Ishikawa (cell line): Measurements from ENCODE around the gene RTEL1.

Experiments used
- EGR1 ChIP-seq: IDR thresholded peaks from 2 replicates; pipeline ENCODE4 v1.6.1; 2012
- EP300 ChIP-seq: IDR thresholded peaks from 2 replicates; pipeline ENCODE4 v1.6.1; 2012; ENCODE audit warnings: borderline replicate concordance
- RAD21 ChIP-seq: IDR thresholded peaks from 2 replicates; pipeline ENCODE4 v1.6.1; 2012; ENCODE audit warnings: low read depth
- REST ChIP-seq: IDR thresholded peaks from 2 replicates; pipeline ENCODE4 v1.6.1; 2012; ENCODE audit warnings: low read depth, mild to moderate bottlenecking
- TEAD4 ChIP-seq: IDR thresholded peaks from 2 replicates; pipeline ENCODE4 v1.6.1; 2012

DNA sequence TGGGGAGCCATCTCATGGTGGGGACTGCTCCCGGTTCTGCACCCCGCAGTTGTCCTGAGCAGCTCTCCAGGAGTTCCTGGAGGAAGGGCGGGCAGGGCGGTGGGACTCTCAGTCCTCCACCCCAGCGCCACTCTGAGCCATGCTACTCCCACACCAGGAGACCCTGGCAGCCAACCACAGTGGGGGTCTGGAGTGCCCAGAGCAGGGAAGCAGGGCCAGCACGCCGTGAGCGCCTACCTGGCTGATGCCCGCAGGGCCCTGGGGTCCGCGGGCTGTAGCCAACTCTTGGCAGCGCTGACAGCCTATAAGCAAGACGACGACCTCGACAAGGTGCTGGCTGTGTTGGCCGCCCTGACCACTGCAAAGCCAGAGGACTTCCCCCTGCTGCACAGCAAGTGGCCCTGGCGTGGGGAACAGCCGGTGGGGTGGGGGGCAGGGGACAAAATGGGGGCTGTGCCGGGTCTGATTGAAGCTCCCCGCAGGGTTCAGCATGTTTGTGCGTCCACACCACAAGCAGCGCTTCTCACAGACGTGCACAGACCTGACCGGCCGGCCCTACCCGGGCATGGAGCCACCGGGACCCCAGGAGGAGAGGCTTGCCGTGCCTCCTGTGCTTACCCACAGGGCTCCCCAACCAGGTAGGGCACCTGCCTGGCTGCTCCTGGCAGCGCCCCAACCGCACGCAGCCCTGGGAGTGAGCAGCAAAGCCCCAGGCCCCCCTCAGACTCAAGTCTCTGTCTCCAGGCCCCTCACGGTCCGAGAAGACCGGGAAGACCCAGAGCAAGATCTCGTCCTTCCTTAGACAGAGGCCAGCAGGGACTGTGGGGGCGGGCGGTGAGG is 36.7 kb downstream of the RTEL1 start:
- TF ChIP-seq TEAD4, result no peak
- TF ChIP-seq EP300, result no peak
- TF ChIP-seq REST, result no peak
- TF ChIP-seq RAD21, result no peak
- TF ChIP-seq EGR1, result no peak
